Left ventricle myocardium inferior (tissue), 1 donor: Measurements from ENCODE around the gene COL1A1. TPM values are rescaled to one million over a fixed set of nuclear protein-coding genes. Genes with fewer than 3 reads are reported as not detected.
A peak's percentile ranks its signal among the peaks of the same experiment; 100 is the strongest.

Experiments used
- DNase-seq: peaks from one replicate; pipeline ENCODE4 v3.0.0-alpha.2; 2020
- H3K27ac ChIP-seq: fragments of 200-600 bp; replicated peaks from 2 replicates; pipeline ENCODE4 v1.8.0; 2021
- H3K27me3 ChIP-seq: fragments of 200-600 bp; 2 replicates; pipeline ENCODE4 v1.8.0; 2021; ENCODE audit warnings: low read depth
- H3K36me3 ChIP-seq: fragments of 200-600 bp; 2 replicates; pipeline ENCODE4 v1.8.0; 2021
- H3K4me1 ChIP-seq: fragments of 200-600 bp; 2 replicates; pipeline ENCODE4 v1.8.0; 2021
- H3K4me3 ChIP-seq: fragments of 200-600 bp; 2 replicates; pipeline ENCODE4 v1.8.0; 2021; ENCODE audit warnings: mild to moderate bottlenecking, moderate library complexity
- H3K9me3 ChIP-seq: fragments of 200-600 bp; replicated peaks from 2 replicates; pipeline ENCODE4 v1.8.0; 2021
- intact Hi-C: fragments of 100-400 bp; cut with micrococcal nuclease; formaldehyde crosslinking; loops from one replicate; pipeline ENCODE4 v1.11.0; 2022
- total RNA-seq: library from RNA; stranded (reverse); fragmentation: NEBNext Ultra II Directional; extraction: Animal tissue kit (Norgen Biotek cat#: 25700); gene quantifications from one replicate; pipeline ENCODE4 v1.2.1, GENCODE V29; 2021
- TF ChIP-seq, protein P1 (sequence below): fragments of 200-600 bp; IDR thresholded peaks from 2 replicates; pipeline ENCODE4 v1.8.0; 2021; ENCODE audit warnings: antibody characterized with exemption, mild to moderate bottlenecking, borderline replicate concordance
- donor health status: DM: no; HTN: yes; CAD: no; lungs with severe emphysema.

The COL1A1 gene
- total RNA-seq, 1 donor from 2014 or later, result 45.8 TPM

DNA sequence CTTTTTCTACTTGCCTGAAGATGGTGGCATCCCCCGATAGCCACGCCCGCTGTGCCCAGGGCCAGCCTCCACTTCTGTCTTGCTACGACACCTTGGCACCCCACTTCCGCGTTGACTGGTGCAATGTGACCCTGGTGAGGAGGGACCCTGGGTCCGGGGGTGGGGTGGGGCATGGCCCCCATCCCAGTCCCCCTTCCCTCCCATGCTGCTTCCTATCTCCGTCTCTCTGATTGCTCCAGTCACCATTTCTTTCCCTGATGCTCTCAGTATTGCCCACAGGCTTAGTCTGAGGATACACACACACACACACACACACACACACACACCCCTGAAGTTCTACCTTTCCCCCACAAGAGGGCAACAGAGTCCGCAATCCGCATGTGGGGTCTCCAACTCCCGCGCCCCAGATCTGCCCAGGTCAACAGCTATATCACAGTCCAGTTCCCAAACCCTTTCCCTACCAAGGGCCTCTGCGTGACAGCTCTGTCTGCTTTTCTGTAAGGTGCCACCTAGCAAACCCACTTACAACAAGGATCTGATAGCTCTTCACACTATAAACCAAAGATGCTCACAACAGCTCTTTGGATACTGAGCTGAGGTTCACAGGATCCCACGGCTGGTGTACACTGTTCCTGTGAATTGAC, 32.2 kb downstream of the COL1A1 start:
- no peaks in the 10 kb centered on the region for H3K27me3 ChIP-seq
- TF ChIP-seq, protein P1, sequence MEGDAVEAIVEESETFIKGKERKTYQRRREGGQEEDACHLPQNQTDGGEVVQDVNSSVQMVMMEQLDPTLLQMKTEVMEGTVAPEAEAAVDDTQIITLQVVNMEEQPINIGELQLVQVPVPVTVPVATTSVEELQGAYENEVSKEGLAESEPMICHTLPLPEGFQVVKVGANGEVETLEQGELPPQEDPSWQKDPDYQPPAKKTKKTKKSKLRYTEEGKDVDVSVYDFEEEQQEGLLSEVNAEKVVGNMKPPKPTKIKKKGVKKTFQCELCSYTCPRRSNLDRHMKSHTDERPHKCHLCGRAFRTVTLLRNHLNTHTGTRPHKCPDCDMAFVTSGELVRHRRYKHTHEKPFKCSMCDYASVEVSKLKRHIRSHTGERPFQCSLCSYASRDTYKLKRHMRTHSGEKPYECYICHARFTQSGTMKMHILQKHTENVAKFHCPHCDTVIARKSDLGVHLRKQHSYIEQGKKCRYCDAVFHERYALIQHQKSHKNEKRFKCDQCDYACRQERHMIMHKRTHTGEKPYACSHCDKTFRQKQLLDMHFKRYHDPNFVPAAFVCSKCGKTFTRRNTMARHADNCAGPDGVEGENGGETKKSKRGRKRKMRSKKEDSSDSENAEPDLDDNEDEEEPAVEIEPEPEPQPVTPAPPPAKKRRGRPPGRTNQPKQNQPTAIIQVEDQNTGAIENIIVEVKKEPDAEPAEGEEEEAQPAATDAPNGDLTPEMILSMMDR, result peak; percentile 63

GRCh38 chr17:50168319-50168718, 33.1 kb downstream of the COL1A1 start:
- Histone ChIP-seq H3K4me3 (peak overlapping the region; percentile 69), H3K27me3 (no peaks in the 10 kb centered on the region), H3K27ac (peak overlapping the region; percentile 52), H3K4me1 (peaks cover 82% of the 10 kb centered on the region), H3K9me3 (no peaks in the 10 kb centered on the region), H3K36me3 (no peaks in the 10 kb centered on the region)
- TF ChIP-seq, protein P1, result no peak
- DNase-seq, result no peak
- intact Hi-C loops, result loop anchor here (10.0 kb wide), 1 partner anchor 74 kb away; the partner anchor contains the start of gene PDK2

More for the DNA sequence above, 32.2 kb downstream of the COL1A1 start:
- H3K9me3 ChIP-seq, result no peaks in the 10 kb centered on the region
- H3K4me1 ChIP-seq, result peaks cover 82% of the 10 kb centered on the region
- no peak overlapping the region for H3K4me3 ChIP-seq
- no peak for DNase-seq
- H3K36me3 ChIP-seq, result no peaks in the 10 kb centered on the region
- H3K27ac ChIP-seq, result peak overlapping the region; percentile 28
- intact Hi-C loops, result loop anchor here (10.0 kb wide), 1 partner anchor 74 kb away; the partner anchor contains the start of gene PDK2

DNA sequence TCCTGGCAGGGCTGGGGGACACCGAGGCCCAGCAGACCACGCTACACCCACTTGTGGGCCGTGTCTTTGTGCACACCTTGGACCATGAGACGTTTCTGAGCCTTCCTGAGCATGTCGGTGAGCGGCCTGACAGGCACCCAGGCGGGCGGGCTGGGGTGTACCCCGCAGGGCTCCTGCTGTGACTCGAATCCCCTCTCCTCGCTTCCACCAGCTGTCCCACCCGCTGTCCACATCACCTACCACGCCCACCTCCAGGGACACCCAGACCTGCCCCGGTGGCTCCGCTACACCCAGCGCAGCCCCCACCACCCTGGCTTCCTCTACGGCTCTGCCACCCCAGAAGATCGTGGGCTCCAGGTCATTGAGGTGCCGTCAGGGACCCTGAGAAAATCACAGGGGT, 34.1 kb downstream of the COL1A1 start:
- intact Hi-C loops, result loop anchor here (10.0 kb wide), 1 partner anchor 73 kb away; the partner anchor contains the start of gene PDK2
- Histone ChIP-seq H3K9me3 (no peaks in the 10 kb centered on the region), H3K36me3 (no peaks in the 10 kb centered on the region), H3K27me3 (no peaks in the 10 kb centered on the region), H3K4me3 (peak overlapping the region; percentile 69), H3K27ac (peak overlapping the region; percentile 52), H3K4me1 (peaks cover 74% of the 10 kb centered on the region)
- DNase-seq, result no peak
- TF ChIP-seq, protein P1, result no peak

GRCh38 chr17:50166518-50167181, 34.8 kb downstream of the COL1A1 start:
- H3K27me3 ChIP-seq, result no peaks in the 10 kb centered on the region
- no peaks in the 10 kb centered on the region for H3K36me3 ChIP-seq
- H3K4me3 ChIP-seq, result peak overlapping the region; percentile 69
- H3K9me3 ChIP-seq, result no peaks in the 10 kb centered on the region
- peaks cover 74% of the 10 kb centered on the region for H3K4me1 ChIP-seq
- TF ChIP-seq, protein P1, result no peak
- H3K27ac ChIP-seq, result peak overlapping the region; percentile 96
- no peak for DNase-seq
- intact Hi-C loops, result loop anchor here (10.0 kb wide), 1 partner anchor 72 kb away; the partner anchor contains the start of gene PDK2

GRCh38 chr17:50165867-50166517, 35.4 kb downstream of the COL1A1 start, which contains the start of gene SGCA:
Gene SGCA (plus strand): TSS chr17:50166005. CDS start chr17:50166041, 36 bp downstream.
- no peaks in the 10 kb centered on the region for H3K27me3 ChIP-seq
- peak; percentile 63 for DNase-seq
- no peaks in the 10 kb centered on the region for H3K9me3 ChIP-seq
- H3K27ac ChIP-seq, result peak within 1 kb of the TSS; percentile 96
- TF ChIP-seq, protein P1, result peak; percentile 17
- peaks cover 74% of the 10 kb centered on the region for H3K4me1 ChIP-seq
- H3K4me3 ChIP-seq, result peak within 1 kb of the TSS; percentile 69
- intact Hi-C loops, result loop anchor here (10.0 kb wide), 1 partner anchor 71 kb away; the partner anchor contains the start of gene PDK2
- H3K36me3 ChIP-seq, result no peaks in the 10 kb centered on the region
